Stimulated activated CD4-positive, alpha-beta T cell treated with anti-CD3 and anti-CD28 coated beads, TNF-alpha, amount 100 ng/mL, for 1 hour (primary cell): ENCODE results near the gene RGMA.

ENCODE experiments used
- DNase-seq, 3 donors: peaks; one replicate each; pipeline ENCODE4 v3.0.0-alpha.2; 2020; ENCODE audit warnings: low read depth in 3 of 3, low spot score in 1 of 3

Gene RGMA

GRCh38 chr15:93019971-93020370, 69.0 kb downstream of the RGMA start:
- DNase-seq: no peak

- DNase-seq: no peak
These were observed 69.9 kb downstream of the RGMA start for GRCh38 chr15:93019090-93019489.

- no peak for DNase-seq
These were observed 70.4 kb downstream of the RGMA start for GRCh38 chr15:93018574-93018973.

- DNase-seq: no peak
These were observed 71.5 kb downstream of the RGMA start for GRCh38 chr15:93017526-93017925.

- DNase-seq: no peak
These were observed 76.2 kb downstream of the RGMA start for GRCh38 chr15:93012786-93013185.

GRCh38 chr15:93007994-93008393, 81.0 kb downstream of the RGMA start:
- DNase-seq: no peak

- no peak for DNase-seq
These were observed 83.9 kb downstream of the RGMA start for GRCh38 chr15:93005133-93005532.

GRCh38 chr15:93001881-93002280, 87.1 kb downstream of the RGMA start:
- no peak for DNase-seq

- DNase-seq: no peak
These were observed 87.9 kb downstream of the RGMA start for GRCh38 chr15:93001156-93001555.

- DNase-seq: no peak
These were observed 91.2 kb downstream of the RGMA start for GRCh38 chr15:92997821-92998220.

GRCh38 chr15:92992720-92993119, 96.3 kb downstream of the RGMA start:
- no peak for DNase-seq

- no peak for DNase-seq
These were observed 99.0 kb downstream of the RGMA start for GRCh38 chr15:92990031-92990430.

GRCh38 chr15:92989470-92989869, 99.5 kb downstream of the RGMA start:
- DNase-seq: no peak
